ENCODE results near the gene LRRC18.

The LRRC18 gene

DNA sequence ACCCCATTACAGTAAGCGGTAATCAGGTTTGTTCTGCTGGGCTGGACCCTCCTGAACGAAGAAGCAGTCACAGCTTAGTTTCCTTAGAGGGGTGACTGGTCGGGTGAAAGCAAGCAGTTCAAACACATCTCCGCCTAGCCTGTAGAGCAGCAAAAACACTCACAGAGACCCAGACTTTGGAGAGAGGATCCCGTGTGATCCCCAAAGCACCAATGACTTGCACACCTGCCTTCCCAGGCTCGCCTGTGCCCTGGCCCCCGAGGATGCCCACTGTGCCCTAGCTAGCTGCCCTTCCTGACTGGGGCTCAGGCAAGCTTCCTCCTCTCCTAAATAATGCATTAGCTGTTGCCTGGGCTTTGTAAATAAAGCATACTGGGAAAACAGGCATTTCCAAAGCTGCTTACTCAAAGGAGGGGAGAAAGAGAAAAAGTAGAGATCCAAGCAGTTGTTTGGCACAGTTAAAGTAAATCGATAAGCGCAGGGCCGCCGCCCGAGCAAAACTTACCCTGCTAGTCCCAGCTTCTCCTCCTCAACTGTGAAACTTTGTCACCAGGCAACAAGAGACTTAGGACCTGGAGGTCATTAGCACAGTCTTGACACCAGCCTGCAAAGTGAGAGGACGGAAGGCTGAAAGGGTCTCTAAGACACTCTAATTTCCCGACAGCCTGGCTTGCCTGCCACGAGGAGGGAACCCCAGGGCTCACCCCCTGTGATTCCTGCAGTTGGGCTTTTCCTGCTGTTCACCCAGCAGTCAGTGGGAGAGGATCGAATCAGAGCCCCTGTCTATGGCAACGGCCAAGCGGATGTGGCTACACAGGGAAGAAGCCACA, 4.8 kb downstream of the LRRC18 start:
- H3K36me3 ChIP-seq (ENCODE audit: control insufficient read depth, insufficient read depth, low read length) = no peaks in the 10 kb centered on the region
- WGBS, 2 experiments (ENCODE audit: insufficient coverage in 2 of 2) = 71 to 76% methylated on average over 11 to 12 of the region's 18 CpGs
- no peaks in the 10 kb centered on the region for H3K9me3 ChIP-seq (ENCODE audit: control insufficient read depth, low read length)
- no peaks in the 10 kb centered on the region for H3K4me1 ChIP-seq (ENCODE audit: control insufficient read depth, insufficient read depth, low read length, poor library complexity, severe bottlenecking)
- no peak overlapping the region for H3K27ac ChIP-seq (ENCODE audit: low read depth, low read length, severe bottlenecking)
- H3K4me3 ChIP-seq (ENCODE audit: extremely low read depth, insufficient read depth, low read length, poor library complexity, severe bottlenecking) = no peak overlapping the region

DNA sequence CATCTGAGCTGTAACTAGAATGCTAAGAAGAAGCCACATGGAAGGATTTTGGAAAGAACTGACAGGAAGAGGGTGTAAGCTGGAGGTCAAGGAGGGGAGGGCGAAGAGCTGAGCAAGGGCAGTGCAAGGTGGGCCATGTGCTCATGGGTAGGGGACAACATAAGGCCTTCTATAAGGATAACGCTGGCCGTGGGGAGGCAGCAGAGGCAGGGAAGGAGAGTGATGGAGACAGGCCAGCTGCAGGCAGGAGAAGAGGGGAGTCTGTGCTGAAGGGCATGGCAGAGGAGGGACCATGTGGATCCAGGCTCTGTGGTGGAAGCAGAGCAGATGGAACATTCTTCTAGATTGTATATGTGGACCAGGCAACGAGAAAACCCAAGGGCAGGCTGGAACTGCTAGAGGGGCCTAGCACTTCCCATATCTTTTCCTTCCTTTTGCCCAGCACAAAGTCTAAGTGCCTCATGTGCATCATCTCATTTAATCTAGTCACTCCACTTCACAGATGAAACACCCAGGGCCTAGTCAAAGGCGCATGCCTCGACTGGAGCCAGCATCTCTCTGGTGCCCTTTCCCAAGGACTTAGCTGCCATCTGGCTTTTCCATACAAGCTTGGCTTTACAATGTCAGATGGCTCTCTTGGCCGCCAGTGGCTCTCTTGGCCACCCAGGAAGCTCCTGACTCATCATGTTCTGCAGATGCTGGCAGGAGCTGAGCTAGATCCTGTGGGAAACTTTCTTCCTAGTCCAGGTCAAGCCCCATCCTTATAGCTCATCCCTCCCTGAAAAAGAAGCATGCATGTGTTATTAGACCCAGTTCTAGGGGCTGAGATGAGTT, 6.6 kb downstream of the LRRC18 start:
- H3K4me3 ChIP-seq (ENCODE audit: extremely low read depth, insufficient read depth, low read length, poor library complexity, severe bottlenecking) = no peak overlapping the region
- H3K36me3 ChIP-seq (ENCODE audit: control insufficient read depth, insufficient read depth, low read length) = no peaks in the 10 kb centered on the region
- 84 to 93% methylated on average over 6 to 7 of the region's 7 CpGs for WGBS, 2 experiments (ENCODE audit: insufficient coverage in 2 of 2)
- H3K4me1 ChIP-seq (ENCODE audit: control insufficient read depth, insufficient read depth, low read length, poor library complexity, severe bottlenecking) = no peaks in the 10 kb centered on the region
- H3K9me3 ChIP-seq (ENCODE audit: control insufficient read depth, low read length) = no peaks in the 10 kb centered on the region
- no peak overlapping the region for H3K27ac ChIP-seq (ENCODE audit: low read depth, low read length, severe bottlenecking)

DNA sequence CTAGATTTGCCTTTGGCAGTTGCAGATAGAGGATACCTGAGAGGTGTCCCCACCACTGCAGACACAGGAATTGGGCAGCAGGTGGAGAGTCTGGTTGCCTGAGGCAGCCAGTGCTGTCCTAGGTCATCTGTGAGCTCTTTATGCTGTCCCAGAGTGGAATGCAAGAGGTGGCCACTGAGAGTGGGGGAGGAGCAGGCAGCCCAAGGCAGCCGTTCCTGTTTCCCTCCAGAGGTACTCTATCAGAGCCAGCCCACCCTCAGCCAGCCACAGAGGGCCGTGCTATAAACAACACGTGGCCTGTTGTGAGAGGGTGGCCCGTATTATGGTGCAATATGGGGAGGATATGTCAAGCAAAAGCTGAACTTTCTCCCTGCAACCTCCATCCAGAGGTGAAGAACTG, 8.5 kb downstream of the LRRC18 start:
- H3K9me3 ChIP-seq (ENCODE audit: control insufficient read depth, low read length) = no peaks in the 10 kb centered on the region
- H3K36me3 ChIP-seq (ENCODE audit: control insufficient read depth, insufficient read depth, low read length) = no peaks in the 10 kb centered on the region
- no peaks in the 10 kb centered on the region for H3K4me1 ChIP-seq (ENCODE audit: control insufficient read depth, insufficient read depth, low read length, poor library complexity, severe bottlenecking)
- 55 to 60% methylated on average over 2 to 4 of the region's 4 CpGs for WGBS, 2 experiments (ENCODE audit: insufficient coverage in 2 of 2)
- no peak overlapping the region for H3K4me3 ChIP-seq (ENCODE audit: extremely low read depth, insufficient read depth, low read length, poor library complexity, severe bottlenecking)
- no peak overlapping the region for H3K27ac ChIP-seq (ENCODE audit: low read depth, low read length, severe bottlenecking)

DNA sequence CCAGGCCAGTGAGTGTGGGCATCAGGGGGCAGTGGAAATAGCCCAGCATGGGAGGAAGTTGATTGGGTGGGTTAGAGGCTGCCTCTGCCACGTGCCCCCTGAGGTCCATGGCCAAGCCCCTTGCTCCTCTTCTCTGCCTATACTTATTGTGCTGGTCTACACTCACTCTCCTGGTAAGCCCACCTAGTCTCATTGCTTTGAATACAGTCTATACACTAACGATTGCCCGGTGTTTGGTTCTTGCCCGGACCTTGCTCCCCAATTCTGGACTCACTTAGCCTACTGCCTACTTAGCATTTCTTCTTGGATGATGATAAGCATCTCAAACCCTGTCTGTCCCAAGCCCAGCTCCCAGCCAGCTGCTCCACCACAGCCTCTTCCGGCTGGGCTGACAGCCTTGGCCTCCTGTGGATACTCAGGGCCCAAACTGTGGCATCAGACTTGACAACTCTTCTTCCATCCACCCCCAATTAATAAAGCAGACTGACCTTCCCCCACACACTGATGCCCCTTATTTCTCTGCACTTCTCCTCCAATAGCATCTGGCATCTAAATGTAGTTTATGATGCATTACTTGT, 10.1 kb downstream of the LRRC18 start:
- Histone ChIP-seq H3K36me3 (ENCODE audit: control insufficient read depth, insufficient read depth, low read length) (no peaks in the 10 kb centered on the region), H3K4me1 (ENCODE audit: control insufficient read depth, insufficient read depth, low read length, poor library complexity, severe bottlenecking) (no peaks in the 10 kb centered on the region), H3K4me3 (ENCODE audit: extremely low read depth, insufficient read depth, low read length, poor library complexity, severe bottlenecking) (no peak overlapping the region), H3K9me3 (ENCODE audit: control insufficient read depth, low read length) (no peaks in the 10 kb centered on the region), H3K27ac (ENCODE audit: low read depth, low read length, severe bottlenecking) (no peak overlapping the region)
- 66 to 69% methylated on average over 5 of the region's 5 CpGs for WGBS, 2 experiments (ENCODE audit: insufficient coverage in 2 of 2)

DNA sequence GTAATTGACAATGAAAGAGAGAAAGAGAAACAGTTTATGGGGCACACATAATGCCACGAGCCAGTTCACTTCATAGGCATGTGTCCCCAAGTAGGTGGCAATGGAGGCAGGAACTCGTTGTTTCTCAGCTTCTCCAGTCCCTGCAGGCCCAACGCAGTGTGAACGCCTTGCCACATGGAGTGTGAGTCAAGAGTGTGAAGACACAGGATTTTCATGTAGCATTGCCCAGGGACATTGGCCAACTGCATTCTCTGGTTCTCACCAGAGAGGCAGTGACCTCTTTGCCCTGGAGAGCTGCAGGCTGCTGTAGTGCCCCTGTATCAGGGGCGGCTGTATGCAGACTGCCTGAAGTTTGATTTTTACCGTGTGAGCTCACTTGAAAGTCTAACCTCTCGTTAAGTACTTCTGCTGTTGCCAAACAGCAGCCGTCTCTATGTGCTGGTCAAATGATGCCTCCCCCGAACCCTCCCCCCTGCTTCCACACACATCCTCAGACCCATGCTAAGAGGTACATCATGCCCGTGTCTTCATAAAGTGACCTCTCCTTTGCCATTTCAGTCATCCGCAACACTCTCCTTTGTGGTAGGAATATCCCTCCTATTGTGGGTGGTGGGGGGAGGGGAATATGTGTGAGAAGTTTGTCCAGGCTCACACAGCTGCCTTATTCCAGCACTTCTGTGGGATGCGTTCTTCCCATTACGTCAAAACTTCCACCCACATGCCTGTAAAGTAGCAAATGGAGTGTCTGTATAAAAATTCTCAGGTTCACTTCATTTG, 12.7 kb downstream of the LRRC18 start:
- WGBS, 2 experiments (ENCODE audit: insufficient coverage in 2 of 2) = 89 to 90% methylated on average over 3 to 10 of the region's 13 CpGs
- Histone ChIP-seq H3K27ac (ENCODE audit: low read depth, low read length, severe bottlenecking) (no peak overlapping the region), H3K36me3 (ENCODE audit: control insufficient read depth, insufficient read depth, low read length) (no peaks in the 10 kb centered on the region), H3K9me3 (ENCODE audit: control insufficient read depth, low read length) (no peaks in the 10 kb centered on the region), H3K4me1 (ENCODE audit: control insufficient read depth, insufficient read depth, low read length, poor library complexity, severe bottlenecking) (no peaks in the 10 kb centered on the region), H3K4me3 (ENCODE audit: extremely low read depth, insufficient read depth, low read length, poor library complexity, severe bottlenecking) (no peak overlapping the region)

DNA sequence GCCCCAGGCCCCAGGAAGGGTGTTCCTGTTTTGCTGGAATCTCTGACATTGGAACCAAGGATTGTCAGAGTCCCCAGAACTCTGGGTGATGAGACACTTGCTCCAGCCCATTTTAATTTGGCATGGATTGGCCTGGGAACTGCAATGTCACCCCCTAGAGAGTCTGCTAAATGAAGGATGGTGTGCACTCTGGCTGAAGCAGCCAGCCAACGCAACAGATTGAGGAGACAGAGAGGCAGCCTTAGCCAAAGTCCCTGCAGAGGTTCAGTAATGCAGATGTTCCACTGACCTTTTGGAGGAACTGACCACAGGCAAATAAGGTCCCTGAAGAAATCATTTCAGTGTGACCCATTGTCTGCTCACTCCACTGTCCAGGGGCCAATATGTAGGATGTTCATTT, 13.4 kb downstream of the LRRC18 start:
- H3K27ac ChIP-seq (ENCODE audit: low read depth, low read length, severe bottlenecking) = no peak overlapping the region
- H3K4me1 ChIP-seq (ENCODE audit: control insufficient read depth, insufficient read depth, low read length, poor library complexity, severe bottlenecking) = no peaks in the 10 kb centered on the region
- H3K9me3 ChIP-seq (ENCODE audit: control insufficient read depth, low read length) = no peaks in the 10 kb centered on the region
- 100% methylated on average over 1 of the region's 1 CpG for WGBS, 2 experiments (ENCODE audit: insufficient coverage in 2 of 2)
- H3K36me3 ChIP-seq (ENCODE audit: control insufficient read depth, insufficient read depth, low read length) = no peaks in the 10 kb centered on the region
- no peak overlapping the region for H3K4me3 ChIP-seq (ENCODE audit: extremely low read depth, insufficient read depth, low read length, poor library complexity, severe bottlenecking)

DNA sequence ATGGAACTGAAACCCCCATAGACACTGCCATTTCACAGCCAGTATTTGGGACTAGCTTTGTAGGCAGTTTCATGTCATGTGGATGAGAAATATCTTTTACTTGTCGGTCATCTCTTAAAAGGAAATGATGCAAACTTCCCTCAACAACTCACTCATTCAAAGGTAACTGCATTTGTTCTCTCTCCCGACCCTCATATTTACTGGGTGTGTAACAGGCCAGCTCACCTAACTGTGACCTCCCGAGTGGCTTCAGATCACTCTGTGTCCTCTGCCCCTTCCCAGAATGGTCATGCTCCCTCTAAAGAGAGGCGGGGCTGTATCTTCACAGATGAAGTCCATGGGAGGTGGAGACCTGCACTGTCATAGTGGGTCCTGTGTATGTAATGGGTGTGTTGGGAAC, 14.7 kb downstream of the LRRC18 start:
- H3K36me3 ChIP-seq (ENCODE audit: control insufficient read depth, insufficient read depth, low read length) = no peaks in the 10 kb centered on the region
- 95 to 100% methylated on average over 1 to 2 of the region's 4 CpGs for WGBS, 2 experiments (ENCODE audit: insufficient coverage in 2 of 2)
- no peak overlapping the region for H3K4me3 ChIP-seq (ENCODE audit: extremely low read depth, insufficient read depth, low read length, poor library complexity, severe bottlenecking)

DNA sequence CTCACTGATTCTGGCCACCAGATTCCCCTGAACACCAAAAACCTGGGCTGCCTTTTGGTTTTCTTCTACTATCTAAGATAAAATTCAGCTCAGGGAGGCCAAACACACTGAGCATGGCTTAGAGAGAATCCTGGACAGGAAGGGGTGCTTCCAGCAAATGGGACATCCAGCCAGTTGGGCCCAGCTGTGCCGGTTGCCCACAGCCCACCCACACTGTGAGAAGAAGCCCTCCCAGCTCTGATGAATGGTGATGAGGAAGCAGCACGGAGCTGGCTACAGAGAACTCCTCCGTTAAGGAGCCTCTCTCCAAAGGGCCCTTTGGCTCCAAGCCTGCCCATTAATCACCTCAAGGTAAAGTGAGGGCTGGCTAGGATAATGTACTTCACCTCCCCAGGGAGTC, 15.9 kb downstream of the LRRC18 start:
- no peaks in the 10 kb centered on the region for H3K36me3 ChIP-seq (ENCODE audit: control insufficient read depth, insufficient read depth, low read length)

More for the DNA sequence above, 14.7 kb downstream of the LRRC18 start:
- H3K27ac ChIP-seq (ENCODE audit: low read depth, low read length, severe bottlenecking) = no peak overlapping the region
- no peaks in the 10 kb centered on the region for H3K9me3 ChIP-seq (ENCODE audit: control insufficient read depth, low read length)
- H3K4me1 ChIP-seq (ENCODE audit: control insufficient read depth, insufficient read depth, low read length, poor library complexity, severe bottlenecking) = no peaks in the 10 kb centered on the region

DNA sequence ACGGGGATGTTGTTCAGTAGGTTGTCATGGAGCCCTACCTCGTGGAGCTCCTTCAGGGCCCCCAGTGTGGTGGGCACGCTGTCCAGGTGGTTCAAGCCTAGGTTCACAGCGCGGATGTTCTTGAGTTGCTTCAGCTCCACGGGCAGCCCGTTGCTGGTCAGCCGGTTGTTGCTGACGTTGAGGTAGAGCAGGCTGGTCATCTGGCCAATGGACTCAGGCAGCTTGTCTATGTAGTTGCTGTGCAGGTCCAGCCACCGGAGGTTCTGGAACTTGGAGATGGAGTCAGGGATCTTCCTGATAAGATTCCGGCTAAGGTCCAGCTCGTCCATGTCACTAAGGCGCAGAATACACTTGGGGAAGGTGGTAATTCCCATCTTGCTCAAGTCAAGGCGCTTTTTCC, 26.0 kb downstream of the LRRC18 start:
- Histone ChIP-seq H3K9me3 (ENCODE audit: control insufficient read depth, low read length) (no peaks in the 10 kb centered on the region), H3K27ac (ENCODE audit: low read depth, low read length, severe bottlenecking) (no peak overlapping the region), H3K36me3 (ENCODE audit: control insufficient read depth, insufficient read depth, low read length) (no peaks in the 10 kb centered on the region), H3K4me3 (ENCODE audit: extremely low read depth, insufficient read depth, low read length, poor library complexity, severe bottlenecking) (no peak overlapping the region), H3K4me1 (ENCODE audit: control insufficient read depth, insufficient read depth, low read length, poor library complexity, severe bottlenecking) (no peaks in the 10 kb centered on the region)
- WGBS, 2 experiments (ENCODE audit: insufficient coverage in 2 of 2) = 92 to 96% methylated on average over 13 to 14 of the region's 14 CpGs

More for the DNA sequence above, 15.9 kb downstream of the LRRC18 start:
- no CpG with 5 or more reads among the region's 3 CpGs for WGBS, 2 experiments (ENCODE audit: insufficient coverage in 2 of 2)
- Histone ChIP-seq H3K4me1 (ENCODE audit: control insufficient read depth, insufficient read depth, low read length, poor library complexity, severe bottlenecking) (no peaks in the 10 kb centered on the region), H3K4me3 (ENCODE audit: extremely low read depth, insufficient read depth, low read length, poor library complexity, severe bottlenecking) (no peak overlapping the region), H3K9me3 (ENCODE audit: control insufficient read depth, low read length) (no peaks in the 10 kb centered on the region), H3K27ac (ENCODE audit: low read depth, low read length, severe bottlenecking) (no peak overlapping the region)

DNA sequence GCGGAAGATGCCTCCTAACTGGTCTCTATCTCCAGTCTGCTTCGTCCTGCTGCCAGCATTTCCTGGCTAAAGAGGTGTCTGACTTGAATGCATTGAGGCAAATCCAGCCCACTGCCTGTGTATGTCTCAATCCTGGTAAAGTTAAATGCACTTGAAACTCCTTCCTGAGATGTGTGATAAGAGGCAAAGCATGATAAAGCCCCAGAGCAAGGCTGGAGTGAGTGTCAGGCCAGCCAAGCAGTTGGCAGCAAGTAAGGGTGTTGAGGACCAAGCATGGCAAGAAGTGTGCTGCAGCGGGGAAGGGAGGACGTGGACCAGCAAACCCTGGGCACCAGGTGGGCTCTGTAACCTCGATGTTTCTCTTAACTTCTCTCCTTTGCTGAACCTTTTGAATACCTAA, 29.1 kb downstream of the LRRC18 start:
- 86 to 95% methylated on average over 2 to 5 of the region's 5 CpGs for WGBS, 2 experiments (ENCODE audit: insufficient coverage in 2 of 2)
- no peaks in the 10 kb centered on the region for H3K4me1 ChIP-seq (ENCODE audit: control insufficient read depth, insufficient read depth, low read length, poor library complexity, severe bottlenecking)
- no peaks in the 10 kb centered on the region for H3K9me3 ChIP-seq (ENCODE audit: control insufficient read depth, low read length)
- H3K4me3 ChIP-seq (ENCODE audit: extremely low read depth, insufficient read depth, low read length, poor library complexity, severe bottlenecking) = no peak overlapping the region
- H3K27ac ChIP-seq (ENCODE audit: low read depth, low read length, severe bottlenecking) = no peak overlapping the region
- H3K36me3 ChIP-seq (ENCODE audit: control insufficient read depth, insufficient read depth, low read length) = no peaks in the 10 kb centered on the region

Measured in mesodermal cell (in vitro differentiated cells).